ENCODE measurements around the gene FAM20C. TPM values are rescaled to one million over a fixed set of nuclear protein-coding genes. Genes with fewer than 3 reads are reported as not detected.

The FAM20C gene
- total and polyA plus RNA-seq, 3 experiments from 2014 or later, result 3.2 to 3.6 TPM; not detected in 1

DNA sequence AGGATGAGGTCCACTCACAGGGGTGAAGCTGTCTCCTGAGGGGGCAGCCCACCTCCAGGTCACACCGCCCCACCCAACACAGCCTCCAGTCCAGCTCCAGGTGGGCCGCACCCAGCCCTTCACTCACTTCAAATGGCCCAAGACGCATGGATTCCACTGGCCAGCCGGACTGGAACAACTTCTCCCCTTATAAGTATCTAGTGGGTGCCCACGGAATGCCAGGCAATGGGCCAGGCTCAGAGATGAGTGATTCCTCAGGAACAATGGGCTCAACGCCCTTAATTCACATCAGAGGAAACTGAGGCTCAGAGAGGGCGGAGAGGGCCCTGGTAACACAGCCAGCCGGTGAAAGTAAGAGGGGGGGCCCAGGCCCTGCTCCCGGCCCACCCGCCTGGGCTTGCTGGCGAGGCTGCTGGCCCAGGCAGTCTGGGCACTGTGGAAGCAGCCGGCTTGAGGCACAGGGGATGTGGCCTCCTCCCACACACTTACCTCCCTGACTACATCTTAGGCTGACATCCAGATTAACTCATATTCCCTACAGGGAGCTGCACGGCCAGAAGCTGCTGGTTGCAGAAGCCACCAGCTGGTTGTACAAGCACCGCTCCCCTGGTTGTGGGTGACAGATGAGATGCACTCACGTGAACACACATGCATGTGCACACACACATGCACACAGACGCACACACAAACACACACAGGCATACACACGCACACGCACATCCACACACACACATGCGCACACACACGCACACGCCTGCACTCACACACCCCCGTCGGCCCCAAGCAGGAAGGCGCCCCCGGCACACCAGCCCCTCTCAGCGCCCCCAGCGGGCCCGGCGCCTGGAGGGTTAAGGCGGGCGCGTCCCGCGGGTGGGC lies 1.0 kb upstream of the FAM20C start:
- Histone ChIP-seq H3K27me3 (ENCODE audit: insufficient read depth, low read length, poor library complexity, severe bottlenecking) (peaks cover 11% of the 10 kb centered on the region), H3K4me3 (ENCODE audit: low read length) (no peak overlapping the region), H3K27ac (ENCODE audit: low read depth, low read length) (no peak overlapping the region), H3K36me3 (ENCODE audit: insufficient read depth, low read length) (no peaks in the 10 kb centered on the region), H3K4me1 (ENCODE audit: insufficient read depth, low read length) (peaks cover 3% of the 10 kb centered on the region), H3K9me3 (ENCODE audit: low read length) (no peaks in the 10 kb centered on the region)
- DNase-seq, result no peak
- H3K27ac Mint-ChIP-seq, result peak overlapping the region in 1 of 8 donors; percentile 47
- ChIA-PET CTCF (no interaction called here), POLR2A (no interaction called here)
- peaks cover 0 to 4% (median 0%) of the 10 kb centered on the region in 5 donors for H3K9me3 Mint-ChIP-seq
- no peaks in the 10 kb centered on the region for H3K36me3 Mint-ChIP-seq
- peaks cover 3 to 4% (median 4%) of the 10 kb centered on the region in 3 donors for H3K4me1 Mint-ChIP-seq
- H3K27me3 Mint-ChIP-seq, result peaks cover 25 to 49% of the 10 kb centered on the region in 2 donors
- peak overlapping the region; percentile 53 to 90 (median 83) for H3K4me3 Mint-ChIP-seq

GRCh38 chr7:192701-193480 lies 520 bp downstream of the FAM20C start:
- H3K9me3 ChIP-seq (ENCODE audit: low read length), result no peaks in the 10 kb centered on the region
- H3K4me3 ChIP-seq (ENCODE audit: low read length), result no peak overlapping the region
- H3K27me3 ChIP-seq (ENCODE audit: insufficient read depth, low read length, poor library complexity, severe bottlenecking), result peaks cover 11% of the 10 kb centered on the region
- H3K4me1 Mint-ChIP-seq, result peaks cover 3 to 4% (median 4%) of the 10 kb centered on the region in 3 donors
- no peak overlapping the region for H3K27ac ChIP-seq (ENCODE audit: low read depth, low read length)
- peaks cover 0 to 2% (median 0%) of the 10 kb centered on the region in 5 donors for H3K9me3 Mint-ChIP-seq
- ChIA-PET POLR2A (no interaction called here), CTCF (no interaction called here)
- no peaks in the 10 kb centered on the region for H3K36me3 ChIP-seq (ENCODE audit: insufficient read depth, low read length)
- H3K27me3 Mint-ChIP-seq, result peaks cover 25 to 55% of the 10 kb centered on the region in 2 donors
- DNase-seq, result no peak
- H3K36me3 Mint-ChIP-seq, result no peaks in the 10 kb centered on the region
- H3K4me3 Mint-ChIP-seq, result no peak overlapping the region
- no peak overlapping the region for H3K27ac Mint-ChIP-seq
- H3K4me1 ChIP-seq (ENCODE audit: insufficient read depth, low read length), result peaks cover 3% of the 10 kb centered on the region

DNA sequence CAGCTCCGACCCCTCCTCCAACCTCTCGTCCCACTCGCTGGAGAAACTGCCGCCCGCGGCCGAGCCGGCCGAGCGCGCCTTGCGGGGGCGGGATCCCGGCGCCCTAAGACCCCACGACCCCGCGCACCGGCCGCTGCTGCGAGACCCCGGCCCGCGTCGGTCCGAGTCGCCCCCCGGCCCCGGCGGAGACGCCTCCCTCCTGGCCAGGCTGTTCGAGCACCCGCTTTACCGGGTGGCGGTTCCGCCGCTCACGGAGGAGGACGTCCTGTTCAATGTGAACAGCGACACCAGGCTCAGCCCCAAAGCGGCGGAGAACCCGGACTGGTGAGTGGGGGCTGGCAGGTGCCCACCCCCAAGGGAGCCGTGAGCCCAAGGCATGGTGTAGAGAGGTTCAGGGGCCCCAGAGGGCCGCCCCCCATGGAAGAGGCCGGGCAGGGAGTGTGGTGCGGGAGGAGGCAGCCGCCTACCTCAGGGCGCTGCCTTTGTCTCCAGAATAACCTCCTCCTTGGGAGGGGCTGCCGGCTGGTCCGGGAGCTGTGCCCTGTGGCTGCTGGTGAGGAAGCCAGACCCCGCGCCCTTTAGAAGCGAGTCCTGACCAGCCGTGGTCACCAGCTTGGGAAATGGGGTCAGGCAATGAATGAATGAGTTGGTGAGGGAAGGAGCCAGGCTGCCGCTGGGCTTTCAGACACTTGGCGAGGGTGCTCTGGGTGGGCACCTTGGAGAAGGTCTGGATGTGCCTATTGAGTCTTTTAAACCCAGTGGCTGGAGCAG lies 1.3 kb downstream of the FAM20C start:
- Mint-ChIP-seq H3K27me3 (peaks cover 27 to 56% of the 10 kb centered on the region in 2 donors), H3K36me3 (no peaks in the 10 kb centered on the region), H3K9me3 (peaks cover 0 to 2% (median 0%) of the 10 kb centered on the region in 5 donors), H3K4me1 (peaks cover 3 to 4% (median 4%) of the 10 kb centered on the region in 3 donors), H3K27ac (peak overlapping the region in 1 of 8 donors; percentile 74), H3K4me3 (peak overlapping the region in 5 of 7 donors; percentile 37 to 85 (median 43))
- Histone ChIP-seq H3K36me3 (ENCODE audit: insufficient read depth, low read length) (no peaks in the 10 kb centered on the region), H3K27ac (ENCODE audit: low read depth, low read length) (no peak overlapping the region), H3K4me3 (ENCODE audit: low read length) (no peak overlapping the region), H3K27me3 (ENCODE audit: insufficient read depth, low read length, poor library complexity, severe bottlenecking) (peaks cover 11% of the 10 kb centered on the region), H3K4me1 (ENCODE audit: insufficient read depth, low read length) (peaks cover 3% of the 10 kb centered on the region), H3K9me3 (ENCODE audit: low read length) (no peaks in the 10 kb centered on the region)
- DNase-seq, result no peak
- POLR2A ChIA-PET, result no interaction called here
- CTCF ChIA-PET, result no interaction called here

- Histone ChIP-seq H3K36me3 (ENCODE audit: insufficient read depth, low read length) (no peaks in the 10 kb centered on the region), H3K9me3 (ENCODE audit: low read length) (no peaks in the 10 kb centered on the region), H3K4me3 (ENCODE audit: low read length) (no peak overlapping the region), H3K27ac (ENCODE audit: low read depth, low read length) (no peak overlapping the region), H3K4me1 (ENCODE audit: insufficient read depth, low read length) (peaks cover 3% of the 10 kb centered on the region), H3K27me3 (ENCODE audit: insufficient read depth, low read length, poor library complexity, severe bottlenecking) (peaks cover 11% of the 10 kb centered on the region)
- Mint-ChIP-seq H3K9me3 (peaks cover 0 to 2% (median 0%) of the 10 kb centered on the region in 5 donors), H3K27ac (peak overlapping the region in 1 of 8 donors; percentile 74), H3K4me1 (peaks cover 3 to 4% (median 4%) of the 10 kb centered on the region in 3 donors), H3K4me3 (peak overlapping the region in 5 of 7 donors; percentile 39 to 85 (median 53)), H3K27me3 (peaks cover 23 to 55% of the 10 kb centered on the region in 2 donors), H3K36me3 (no peaks in the 10 kb centered on the region)
- ChIA-PET POLR2A (no interaction called here), CTCF (no interaction called here)
- DNase-seq, result no peak
These were observed 2.1 kb downstream of the FAM20C start for GRCh38 chr7:194252-195009.

GRCh38 chr7:195010-195829 lies 2.8 kb downstream of the FAM20C start:
- POLR2A ChIA-PET, result no interaction called here
- H3K9me3 Mint-ChIP-seq, result peaks cover 0 to 2% (median 0%) of the 10 kb centered on the region in 5 donors
- no peaks in the 10 kb centered on the region for H3K36me3 Mint-ChIP-seq
- no peak for DNase-seq
- peak overlapping the region in 4 of 7 donors; percentile 23 to 61 (median 41) for H3K4me3 Mint-ChIP-seq
- peaks cover 19 to 47% of the 10 kb centered on the region in 2 donors for H3K27me3 Mint-ChIP-seq
- no peaks in the 10 kb centered on the region for H3K9me3 ChIP-seq (ENCODE audit: low read length)
- H3K4me3 ChIP-seq (ENCODE audit: low read length), result no peak overlapping the region
- H3K27me3 ChIP-seq (ENCODE audit: insufficient read depth, low read length, poor library complexity, severe bottlenecking), result peaks cover 11% of the 10 kb centered on the region
- CTCF ChIA-PET, result no interaction called here
- no peak overlapping the region for H3K27ac ChIP-seq (ENCODE audit: low read depth, low read length)
- H3K4me1 ChIP-seq (ENCODE audit: insufficient read depth, low read length), result peaks cover 3% of the 10 kb centered on the region
- H3K4me1 Mint-ChIP-seq, result peaks cover 3 to 4% (median 4%) of the 10 kb centered on the region in 3 donors
- no peak overlapping the region for H3K27ac Mint-ChIP-seq
- H3K36me3 ChIP-seq (ENCODE audit: insufficient read depth, low read length), result no peaks in the 10 kb centered on the region

- H3K36me3 Mint-ChIP-seq, result no peaks in the 10 kb centered on the region
- POLR2A ChIA-PET, result no interaction called here
- H3K4me1 ChIP-seq (ENCODE audit: insufficient read depth, low read length), result peaks cover 3% of the 10 kb centered on the region
- peaks cover 8% of the 10 kb centered on the region for H3K27me3 ChIP-seq (ENCODE audit: insufficient read depth, low read length, poor library complexity, severe bottlenecking)
- H3K9me3 Mint-ChIP-seq, result peaks cover 0 to 2% (median 0%) of the 10 kb centered on the region in 5 donors
- no peak for DNase-seq
- no peak overlapping the region for H3K27ac ChIP-seq (ENCODE audit: low read depth, low read length)
- no peaks in the 10 kb centered on the region for H3K36me3 ChIP-seq (ENCODE audit: insufficient read depth, low read length)
- H3K4me1 Mint-ChIP-seq, result peaks cover 3 to 4% (median 4%) of the 10 kb centered on the region in 3 donors
- no peak overlapping the region for H3K4me3 ChIP-seq (ENCODE audit: low read length)
- H3K4me3 Mint-ChIP-seq, result peak overlapping the region in 1 of 7 donors; percentile 8
- H3K27me3 Mint-ChIP-seq, result peaks cover 15 to 44% of the 10 kb centered on the region in 2 donors
- H3K9me3 ChIP-seq (ENCODE audit: low read length), result no peaks in the 10 kb centered on the region
- CTCF ChIA-PET, result interaction anchor here (1.5 kb wide), 1 partner anchor 38 kb away, joined by 3 read pairs; no protein-coding TSS in a partner anchor
- H3K27ac Mint-ChIP-seq, result no peak overlapping the region
These were observed 3.4 kb downstream of the FAM20C start for GRCh38 chr7:195830-196128.

GRCh38 chr7:196283-196682 lies 3.9 kb downstream of the FAM20C start:
- Mint-ChIP-seq H3K4me1 (peaks cover 3 to 4% (median 4%) of the 10 kb centered on the region in 3 donors), H3K9me3 (peaks cover 0 to 2% (median 0%) of the 10 kb centered on the region in 5 donors), H3K27me3 (peaks cover 11 to 39% of the 10 kb centered on the region in 2 donors), H3K4me3 (no peak overlapping the region), H3K27ac (no peak overlapping the region), H3K36me3 (no peaks in the 10 kb centered on the region)
- CTCF ChIA-PET, result interaction anchor here (1.5 kb wide), 1 partner anchor 38 kb away, joined by 3 read pairs; no protein-coding TSS in a partner anchor
- H3K27ac ChIP-seq (ENCODE audit: low read depth, low read length), result no peak overlapping the region
- no peaks in the 10 kb centered on the region for H3K36me3 ChIP-seq (ENCODE audit: insufficient read depth, low read length)
- POLR2A ChIA-PET, result no interaction called here
- no peak for DNase-seq
- peaks cover 3% of the 10 kb centered on the region for H3K27me3 ChIP-seq (ENCODE audit: insufficient read depth, low read length, poor library complexity, severe bottlenecking)
- H3K4me1 ChIP-seq (ENCODE audit: insufficient read depth, low read length), result peaks cover 3% of the 10 kb centered on the region
- H3K4me3 ChIP-seq (ENCODE audit: low read length), result no peak overlapping the region
- H3K9me3 ChIP-seq (ENCODE audit: low read length), result no peaks in the 10 kb centered on the region
